H1 (cell line): Measurements from ENCODE around the gene EXOC5. TPM values are rescaled to one million over a fixed set of nuclear protein-coding genes. Genes with fewer than 3 reads are reported as not detected.

ENCODE experiments used
- CTCF ChIA-PET: fragments of 300-600 bp; sonication (Branson Sonifier 250); formaldehyde crosslinking; loops from one replicate; lab custom pipeline; 2021; ENCODE audit not compliant: partially characterized antibody; lab: Charles Lee
- POLR2A ChIA-PET: fragments of 300-600 bp; sonication (Branson Sonifier 250); formaldehyde crosslinking; loops from one replicate; lab custom pipeline; 2021; ENCODE audit warnings: inconsistent platforms; ENCODE audit not compliant: partially characterized antibody; lab: Charles Lee
- DNase-seq, 2 experiments: peaks; one replicate each; pipeline versions ENCODE4 v3.0.0 to v3.0.0-alpha.2; 2010 to 2022; ENCODE audit warnings: low spot score in 2 of 2, low read depth in 1 of 2, mixed read lengths in 1 of 2
- FAIRE-seq: peaks from 2 replicates; lab custom pipeline; 2011; peaks lifted over from hg19 to GRCh38; lab: Jason Lieb, UNC
- H2AFZ ChIP-seq: 2 replicates; pipeline ENCODE4 v1.8.1; 2012; ENCODE audit warnings: low read length, inconsistent platforms
- H2AK5ac ChIP-seq: 2 replicates; pipeline ENCODE4 v1.6.1; 2013; ENCODE audit warnings: low read depth, low read length
- H2BK120ac ChIP-seq: replicated peaks from 2 replicates; pipeline ENCODE3; 2013; ENCODE audit warnings: low read depth, low read length, inconsistent platforms
- H2BK12ac ChIP-seq: 2 replicates; pipeline ENCODE4 v1.6.1; 2013; ENCODE audit warnings: low read depth, low read length
- H2BK15ac ChIP-seq: 2 replicates; pipeline ENCODE4 v1.6.1; 2013; ENCODE audit warnings: low read length
- H2BK20ac ChIP-seq: 2 replicates; pipeline ENCODE4 v1.6.1; 2013; ENCODE audit warnings: low read length
- H2BK5ac ChIP-seq: 2 replicates; pipeline ENCODE4 v1.6.1; 2013; ENCODE audit warnings: low read depth, low read length
- H3K14ac ChIP-seq: 2 replicates; pipeline ENCODE4 v1.6.1; 2013; ENCODE audit warnings: inconsistent platforms; ENCODE audit not compliant: insufficient read length
- H3K18ac ChIP-seq: 2 replicates; pipeline ENCODE4 v1.6.1; 2013; ENCODE audit warnings: low read length; ENCODE audit errors: extremely low read depth
- H3K23ac ChIP-seq: 2 replicates; pipeline ENCODE4 v1.6.1; 2013; ENCODE audit warnings: inconsistent platforms; ENCODE audit not compliant: insufficient read length
- H3K23me2 ChIP-seq: 2 replicates; pipeline ENCODE4 v1.6.1; 2013; ENCODE audit warnings: low read depth, low read length
- H3K27ac ChIP-seq: 2 replicates; pipeline ENCODE4 v1.6.1; 2011; ENCODE audit warnings: low read depth, low read length, inconsistent platforms
- H3K27me3 ChIP-seq, 4 experiments: replicated peaks in 1 of 4; 1 replicate in 1 of 4; 2 replicates in 3 of 4; pipeline versions ENCODE4 v1.6.1 to v1.8.1; 2011 to 2013; ENCODE audit warnings: low read length in 3 of 4, mild to moderate bottlenecking in 3 of 4, inconsistent platforms in 2 of 4, mixed read lengths in 2 of 4, moderate library complexity in 1 of 4; ENCODE audit not compliant: control insufficient read depth in 3 of 4, insufficient read depth in 3 of 4; ENCODE audit errors: extremely low read depth in 1 of 4
- H3K36me3 ChIP-seq, 4 experiments: 2 replicates each; pipeline versions ENCODE4 v1.6.1 to v1.8.1; 2011 to 2013; ENCODE audit warnings: mild to moderate bottlenecking in 4 of 4, low read length in 3 of 4, moderate library complexity in 2 of 4, control low read depth in 1 of 4, inconsistent platforms in 1 of 4; ENCODE audit not compliant: insufficient read depth in 4 of 4, control insufficient read depth in 2 of 4
- H3K4ac ChIP-seq: replicated peaks from 2 replicates; pipeline ENCODE3; 2013; ENCODE audit warnings: low read length, low read depth, mixed read lengths, inconsistent platforms; ENCODE audit not compliant: insufficient read length
- H3K4me1 ChIP-seq, 4 experiments: replicated peaks in 1 of 4; 1 replicate in 1 of 4; 2 replicates in 3 of 4; pipeline versions ENCODE4 v1.6.1 to v1.8.1; 2011 to 2013; ENCODE audit warnings: low read length in 3 of 4, inconsistent platforms in 2 of 4, mixed read lengths in 1 of 4; ENCODE audit not compliant: insufficient read depth in 4 of 4, control insufficient read depth in 3 of 4
- H3K4me2 ChIP-seq, 2 experiments: 2 replicates each; pipeline versions ENCODE4 v1.6.1 to v1.8.1; 2011 to 2013; ENCODE audit warnings: low read depth in 2 of 2, low read length in 2 of 2, control low read depth in 1 of 2, inconsistent platforms in 1 of 2, mild to moderate bottlenecking in 1 of 2; ENCODE audit not compliant: insufficient read depth in 1 of 2
- H3K4me3 ChIP-seq, 4 experiments: fragments of 200-600, 300-600 bp in 1 of 4; sonication (generic), shearing (Covaris generic), sonication (Bioruptor Twin) in 1 of 4; 2 replicates each; pipeline versions ENCODE4 v1.5.1 to v1.8.1; 2011 to 2016; ENCODE audit warnings: low read length in 4 of 4, low read depth in 3 of 4, control low read depth in 2 of 4, inconsistent platforms in 2 of 4, mild to moderate bottlenecking in 2 of 4, mixed read lengths in 1 of 4, moderate library complexity in 1 of 4; ENCODE audit not compliant: insufficient read depth in 2 of 4; ENCODE audit errors: extremely low read depth in 1 of 4
- H3K56ac ChIP-seq: replicated peaks from 2 replicates; pipeline ENCODE3; 2013; ENCODE audit warnings: low read depth, mild to moderate bottlenecking, mixed read lengths, low read length, inconsistent platforms; ENCODE audit not compliant: insufficient read length
- H3K79me1 ChIP-seq: 2 replicates; pipeline ENCODE4 v1.6.1; 2013; ENCODE audit warnings: low read depth, low read length, control low read depth
- H3K79me2 ChIP-seq, 2 experiments: 2 replicates each; pipeline versions ENCODE4 v1.6.1 to v1.8.1; 2012 to 2013; ENCODE audit warnings: low read length in 2 of 2, mild to moderate bottlenecking in 2 of 2, inconsistent platforms in 1 of 2; ENCODE audit not compliant: insufficient read depth in 2 of 2, control insufficient read depth in 1 of 2
- H3K9ac ChIP-seq, 4 experiments: replicated peaks in 1 of 4; 1 replicate in 1 of 4; 2 replicates in 3 of 4; pipeline versions ENCODE4 v1.6.1 to v1.8.1; 2011 to 2013; ENCODE audit warnings: low read depth in 3 of 4, low read length in 3 of 4, control low read depth in 2 of 4, mild to moderate bottlenecking in 2 of 4, moderate library complexity in 2 of 4, inconsistent platforms in 1 of 4; ENCODE audit errors: extremely low read depth in 1 of 4
- H3K9me3 ChIP-seq, 2 experiments: 2 replicates each; pipeline versions ENCODE4 v1.6.1 to v1.8.1; 2012 to 2013; ENCODE audit warnings: mild to moderate bottlenecking in 2 of 2, moderate library complexity in 2 of 2, control low read depth in 1 of 2, inconsistent platforms in 1 of 2, low read depth in 1 of 2, low read length in 1 of 2, mixed read lengths in 1 of 2; ENCODE audit not compliant: insufficient read depth in 2 of 2
- H4K20me1 ChIP-seq, 2 experiments: replicated peaks in 1 of 2; 2 replicates each; pipeline versions ENCODE3 to v1.8.1; 2011 to 2013; ENCODE audit warnings: inconsistent platforms in 2 of 2, low read length in 2 of 2, mild to moderate bottlenecking in 1 of 2; ENCODE audit not compliant: insufficient read depth in 2 of 2, control insufficient read depth in 1 of 2
- H4K5ac ChIP-seq: 2 replicates; pipeline ENCODE4 v1.6.1; 2013; ENCODE audit warnings: low read length, low read depth, mixed read lengths, inconsistent platforms; ENCODE audit not compliant: insufficient read length
- H4K8ac ChIP-seq: 2 replicates; pipeline ENCODE4 v1.8.0; 2013; ENCODE audit warnings: mild to moderate bottlenecking, moderate library complexity, low read length, inconsistent platforms; ENCODE audit not compliant: insufficient read depth; ENCODE audit errors: extremely low read depth
- H4K91ac ChIP-seq: replicated peaks from 2 replicates; pipeline ENCODE3; 2013; ENCODE audit warnings: low read length, mixed read lengths, inconsistent platforms; ENCODE audit not compliant: insufficient read length
- RAD21 ChIP-seq, 2 experiments: IDR thresholded peaks in 1 of 2; conservative IDR thresholded peaks in 1 of 2; 2 replicates each; pipeline ENCODE4 v1.6.1; 2011; ENCODE audit warnings: low read depth in 2 of 2, low read length in 2 of 2, improper control_type of control experiment in 1 of 2, inconsistent platforms in 1 of 2, mild to moderate bottlenecking in 1 of 2, moderate library complexity in 1 of 2
- WGBS, 2 experiments: shearing (Covaris generic) in 1 of 2; methylation state at CpG; one replicate each; pipeline versions ENCODE4 v1.1.6 to v1.1.7; 2013 to 2015; ENCODE audit warnings: low lambda C conversion rate in 2 of 2, mixed read lengths in 2 of 2, inconsistent platforms in 1 of 2, low coverage in 1 of 2, missing lambda C conversion rate in 1 of 2; ENCODE audit not compliant: insufficient replicate concordance in 2 of 2, insufficient coverage in 1 of 2, insufficient read length in 1 of 2; ENCODE audit errors: extremely low coverage in 1 of 2, missing lambda C conversion rate in 1 of 2; 5-methylcytosine and 5-hydroxymethylcytosine counted together
- polyA plus RNA-seq, 7 experiments: library from polyadenylated mRNA; depleted of rRNA in 3 of 7; stranded (reverse) in 5 of 7; unstranded in 2 of 7; fragments of >200 nt in 5 of 7; fragments of 200-250 nt in 2 of 7; gene quantifications; 1 replicate in 5 of 7; 2 replicates in 1 of 7; 4 replicates in 1 of 7; pipeline versions ENCODE4 v1.2.1 to v1.2.3, GENCODE V29; 2011 to 2013; ENCODE audit warnings: missing spikeins in 2 of 7, mixed read lengths in 2 of 7
- total RNA-seq: library from RNA; stranded (reverse); fragmentation: NEBNext Ultra II Directional; extraction: Animal tissue kit (Norgen Biotek cat#: 25700); gene quantifications from 2 replicates; pipeline ENCODE4 v1.2.1, GENCODE V29; 2021

EXOC5 gene
- total and polyA plus RNA-seq, 2 of the 8 experiments (the other 6 are each of a cell fraction or from before 2014, with no cell fraction given) = 23.0 to 86.7 TPM

- Histone ChIP-seq H3K18ac (no peak overlapping the region), H3K23me2 (no peaks in the 10 kb centered on the region), H2BK5ac (no peak overlapping the region), H2BK20ac (no peak overlapping the region), H3K79me2 (no peaks in the 10 kb centered on the region), H2BK15ac (no peak overlapping the region), H2AFZ (no peak overlapping the region), H2AK5ac (no peak overlapping the region), H3K79me1 (no peaks in the 10 kb centered on the region), H3K23ac (no peak overlapping the region), H3K4me3 (no peak overlapping the region), H4K5ac (no peak overlapping the region), H2BK12ac (no peak overlapping the region), H3K4me1 (no peaks in the 10 kb centered on the region), H4K8ac (no peak overlapping the region), H3K27ac (no peak overlapping the region), H3K9me3 (no peaks in the 10 kb centered on the region), H3K27me3 (no peaks in the 10 kb centered on the region), H2BK120ac (no peak overlapping the region), H3K9ac (no peak overlapping the region), H3K4ac (no peak overlapping the region), H3K4me2 (no peak overlapping the region), H3K14ac (no peak overlapping the region), H3K56ac (no peak overlapping the region), H4K20me1 (peaks cover 0 to 1% of the 10 kb centered on the region in 2 experiments), H3K36me3 (peaks cover 6 to 34% (median 15%) of the 10 kb centered on the region in 4 experiments), H4K91ac (no peak overlapping the region)
- DNase-seq (no peak), FAIRE-seq (no peak)
- no peak for TF ChIP-seq RAD21 (IDR thresholded peaks at IDR 0.05 in 1 of 2, conservative IDR thresholded peaks at IDR 0.05 in 1 of 2; ENCODE audit: low read depth in 2 of 2, low read length in 2 of 2)
- POLR2A ChIA-PET = no interaction called here
- CTCF ChIA-PET = no interaction called here
- WGBS, 2 experiments = 89% methylated on average over 2 of the region's 2 CpGs; no CpG with 5 or more reads in 1 of the 2 experiments
These were observed 55.8 kb downstream of the EXOC5 start for GRCh38 chr14:57212919-57213318.
